SKM-1 treated with dmso at 0.1 percent for 144 hours (cell line): ENCODE measurements around the gene SLC26A11.
"Not testable (repeated sequence)": the region's sequence is repeated elsewhere in the genome, so short reads cannot be mapped to it uniquely, and the experiment has no call there.

Source experiments
- DNase-seq: peaks from one replicate; lab custom pipeline; 2025; ENCODE audit not compliant: unreplicated experiment; lab: John Stamatoyannopoulos, UW

SLC26A11 gene

GRCh38 chr17:80243526-80244433 lies 23.6 kb downstream of the SLC26A11 start:
- no peak for DNase-seq

- DNase-seq: not testable (repeated sequence)
These were observed 24.2 kb downstream of the SLC26A11 start for GRCh38 chr17:80244448-80244847.

- DNase-seq: no peak
These were observed 24.8 kb downstream of the SLC26A11 start for GRCh38 chr17:80244871-80245509.

GRCh38 chr17:80245566-80246265 lies 25.5 kb downstream of the SLC26A11 start:
- DNase-seq: no peak

GRCh38 chr17:80246266-80246681 lies 26.0 kb downstream of the SLC26A11 start:
- no peak for DNase-seq

- DNase-seq: no peak
These were observed 26.5 kb downstream of the SLC26A11 start for GRCh38 chr17:80246726-80247125.

GRCh38 chr17:80247561-80247960 lies 27.3 kb downstream of the SLC26A11 start:
- DNase-seq: no peak

GRCh38 chr17:80248001-80248893 lies 28.0 kb downstream of the SLC26A11 start:
- no peak for DNase-seq

GRCh38 chr17:80248894-80249710 lies 28.9 kb downstream of the SLC26A11 start:
- no peak for DNase-seq

GRCh38 chr17:80251966-80252365 lies 31.7 kb downstream of the SLC26A11 start:
- no peak for DNase-seq

- no peak for DNase-seq
These were observed 32.6 kb downstream of the SLC26A11 start for GRCh38 chr17:80252871-80253270.

- no peak for DNase-seq
These were observed 33.6 kb downstream of the SLC26A11 start for GRCh38 chr17:80253631-80254395.

GRCh38 chr17:80254396-80255251 lies 34.4 kb downstream of the SLC26A11 start:
- DNase-seq: no peak

- DNase-seq: no peak
These were observed 35.8 kb downstream of the SLC26A11 start for GRCh38 chr17:80256034-80256350.

- DNase-seq: no peak
These were observed 37.5 kb downstream of the SLC26A11 start for GRCh38 chr17:80257716-80258213.

- not testable (repeated sequence) for DNase-seq
These were observed 38.1 kb downstream of the SLC26A11 start for GRCh38 chr17:80258296-80258695.

GRCh38 chr17:80259457-80260068 lies 39.3 kb downstream of the SLC26A11 start:
- no peak for DNase-seq
